ENCODE measurements around the gene WASF1. TPM values are rescaled to one million over a fixed set of nuclear protein-coding genes. Genes with fewer than 3 reads are reported as not detected.

The WASF1 gene
- total RNA-seq, 4 donors from 2014 or later, result 2.0 to 13.0 (median 7.7) TPM

- TF ChIP-seq CTCF (IDR thresholded peaks at IDR 0.05) (no peak), POLR2A (IDR thresholded peaks at IDR 0.05) (no peak)
- Histone ChIP-seq H3K4me1 (no peaks in the 10 kb centered on the region), H3K27ac (no peak overlapping the region), H3K9me3 (no peaks in the 10 kb centered on the region), H3K27me3 (no peaks in the 10 kb centered on the region), H3K36me3 (no peaks in the 10 kb centered on the region), H3K4me3 (replicated peaks in 1 of 3) (no peak overlapping the region)
- WGBS, 2 donors, result 92 to 94% methylated on average over 5 of the region's 5 CpGs
- no peak for DNase-seq
- intact Hi-C loops (cut with DNase I), result no loop called here
Observed at GRCh38 chr6:110064744-110065524, 114.5 kb downstream of the WASF1 start.

GRCh38 chr6:110063594-110064263 is 115.7 kb downstream of the WASF1 start:
- 81 to 85% methylated on average over 6 of the region's 6 CpGs for WGBS, 2 donors
- TF ChIP-seq CTCF (IDR thresholded peaks at IDR 0.05) (no peak), POLR2A (IDR thresholded peaks at IDR 0.05) (no peak)
- intact Hi-C loops (cut with DNase I), result no loop called here

GRCh38 chr6:110055387-110055735 is 124.1 kb downstream of the WASF1 start:
- no peaks in the 10 kb centered on the region for H3K36me3 ChIP-seq
- H3K9me3 ChIP-seq, result no peaks in the 10 kb centered on the region
- WGBS, 2 donors, result 64 to 66% methylated on average over 3 of the region's 3 CpGs
- no peaks in the 10 kb centered on the region for H3K27me3 ChIP-seq
- H3K27ac ChIP-seq, result no peak overlapping the region
- DNase-seq, result no peak
- TF ChIP-seq CTCF (IDR thresholded peaks at IDR 0.05) (no peak), POLR2A (IDR thresholded peaks at IDR 0.05) (no peak)
- intact Hi-C loops (cut with DNase I), result no loop called here
- no peaks in the 10 kb centered on the region for H3K4me1 ChIP-seq
- H3K4me3 ChIP-seq (replicated peaks in 1 of 3), result no peak overlapping the region

More at GRCh38 chr6:110063594-110064263, 115.7 kb downstream of the WASF1 start:
- H3K4me3 ChIP-seq (replicated peaks in 1 of 3), result no peak overlapping the region
- H3K36me3 ChIP-seq, result no peaks in the 10 kb centered on the region
- H3K4me1 ChIP-seq, result no peaks in the 10 kb centered on the region
- no peaks in the 10 kb centered on the region for H3K27me3 ChIP-seq
- no peak for DNase-seq
- H3K27ac ChIP-seq, result no peak overlapping the region
- H3K9me3 ChIP-seq, result no peaks in the 10 kb centered on the region

- DNase-seq, result no peak
- H3K27ac ChIP-seq, result no peak overlapping the region
- H3K36me3 ChIP-seq, result no peaks in the 10 kb centered on the region
- H3K9me3 ChIP-seq, result no peaks in the 10 kb centered on the region
- no peak overlapping the region for H3K4me3 ChIP-seq (replicated peaks in 1 of 3)
- WGBS, 2 donors, result 77 to 86% methylated on average over 15 of the region's 15 CpGs
- TF ChIP-seq POLR2A (IDR thresholded peaks at IDR 0.05) (no peak), CTCF (IDR thresholded peaks at IDR 0.05) (no peak)
- H3K27me3 ChIP-seq, result no peaks in the 10 kb centered on the region
- intact Hi-C loops (cut with DNase I), result loop anchor here (5.0 kb wide), 1 partner anchor 353 kb away; no protein-coding TSS in a partner anchor
- H3K4me1 ChIP-seq, result no peaks in the 10 kb centered on the region
Observed at GRCh38 chr6:110054664-110055386, 124.6 kb downstream of the WASF1 start.

All from thyroid gland (tissue), 4 donors.